Measurements from ENCODE around the gene HERC4.
A peak's percentile ranks its signal among the peaks of the same experiment; 100 is the strongest.

The HERC4 gene

GRCh38 chr10:68074775-68075549 is at the start of gene HERC4:
TSS of gene HERC4 (minus strand) at chr10:68075283. CDS start at chr10:68073108, 2,175 bp downstream.
- DNase-seq (ENCODE audit: low read depth in 2 of 2): peak; percentile 79 to 82

DNA sequence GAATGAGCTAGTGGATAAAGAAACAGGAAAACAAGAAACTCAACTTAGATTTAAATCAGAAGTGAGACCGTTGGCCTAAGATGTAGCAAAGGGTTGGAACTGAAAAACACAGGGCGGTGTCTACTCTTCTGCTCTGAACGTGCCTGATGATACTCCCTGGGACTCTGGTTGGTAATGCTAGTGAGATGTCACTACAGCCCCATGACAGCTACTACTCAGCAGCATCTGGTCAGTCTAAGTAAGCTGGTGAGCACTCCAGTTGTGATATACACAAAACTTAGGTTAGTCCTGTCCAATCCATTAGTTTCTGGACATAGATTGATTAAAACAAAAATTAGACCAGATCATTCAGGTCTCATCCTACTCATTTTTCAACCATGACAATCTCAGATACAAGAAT is 49.6 kb upstream of the HERC4 start:
- DNase-seq (ENCODE audit: low read depth in 2 of 2): no peak

- no peak for DNase-seq (ENCODE audit: low read depth in 2 of 2)
Observed at GRCh38 chr10:68121852-68122251, 46.8 kb upstream of the HERC4 start.

DNA sequence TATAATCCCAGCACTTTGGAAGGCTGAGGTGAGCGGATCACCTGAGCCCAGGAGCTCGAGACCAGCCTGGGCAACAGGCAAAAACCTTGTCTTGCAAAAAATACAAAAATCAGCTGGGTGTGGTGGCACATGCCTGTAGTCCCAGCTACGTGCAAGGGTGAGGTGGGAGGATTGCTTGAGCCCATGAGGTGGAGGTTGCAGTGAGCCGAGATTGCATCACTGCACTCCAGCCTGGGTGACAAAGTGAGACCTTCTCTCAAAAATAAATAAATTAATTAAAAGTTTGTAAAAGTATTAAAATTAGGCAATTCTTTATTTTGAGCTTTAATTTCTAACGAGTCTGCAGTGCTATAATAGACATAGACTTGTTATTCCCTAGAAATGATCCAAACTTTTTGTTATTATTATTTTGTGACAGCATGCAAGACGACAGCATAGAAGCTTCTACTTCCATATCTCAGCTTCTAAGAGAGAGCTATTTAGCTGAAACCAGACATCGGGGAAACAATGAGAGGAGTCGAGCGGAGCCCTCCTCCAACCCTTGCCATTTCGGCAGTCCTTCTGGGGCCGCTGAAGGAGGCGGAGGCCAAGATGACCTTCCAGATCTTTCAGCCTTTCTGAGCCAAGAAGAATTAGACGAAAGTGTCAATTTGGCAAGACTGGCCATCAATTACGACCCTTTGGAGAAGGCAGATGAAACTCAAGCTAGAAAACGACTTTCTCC is 46.1 kb upstream of the HERC4 start:
- DNase-seq (ENCODE audit: low read depth in 2 of 2): no peak

DNA sequence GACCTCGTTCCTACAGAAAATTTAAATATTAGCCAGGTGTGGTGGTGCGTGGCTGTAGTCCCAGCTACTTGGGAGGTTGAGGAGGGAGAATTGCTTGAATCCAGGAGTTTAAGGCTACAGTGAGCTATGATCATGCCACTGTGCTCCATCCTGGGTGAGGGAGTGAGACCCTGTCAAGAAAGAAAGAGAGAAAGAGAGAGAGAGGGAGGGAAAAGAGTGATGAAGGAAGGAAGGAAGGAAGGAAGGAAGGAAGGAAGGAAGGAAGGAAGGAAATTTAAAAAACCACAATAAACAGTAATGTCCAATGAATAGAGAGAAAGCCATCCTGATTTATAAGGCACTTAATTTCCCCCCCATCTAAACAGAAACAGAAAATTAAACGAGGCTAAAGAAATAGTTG is 43.6 kb upstream of the HERC4 start:
- DNase-seq (ENCODE audit: low read depth in 2 of 2): no peak

GRCh38 chr10:68112837-68113236 is 37.8 kb upstream of the HERC4 start:
- DNase-seq (ENCODE audit: low read depth in 2 of 2): no peak

- DNase-seq (ENCODE audit: low read depth in 2 of 2): no peak
Observed at GRCh38 chr10:68111584-68111983, 36.5 kb upstream of the HERC4 start.

DNA sequence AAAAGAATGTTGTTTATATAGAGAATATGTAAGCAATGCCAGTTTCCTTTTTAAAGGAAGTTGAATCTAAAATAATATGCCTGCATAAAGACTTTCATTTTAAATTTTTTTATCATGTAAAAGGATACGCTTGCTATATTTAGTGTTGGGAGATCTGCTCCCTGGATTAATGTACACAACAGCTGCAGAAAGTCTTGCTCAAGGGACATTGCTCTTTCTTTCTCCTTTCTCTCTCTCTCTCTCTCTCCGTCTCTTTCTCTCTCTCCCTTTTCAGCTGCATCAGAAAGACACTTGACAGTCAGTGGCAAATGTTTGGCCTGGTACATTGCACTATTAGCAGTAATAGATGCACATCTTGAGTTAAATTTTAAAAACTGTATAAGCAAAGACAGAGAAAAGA is 34.9 kb upstream of the HERC4 start:
- no peak for DNase-seq (ENCODE audit: low read depth in 2 of 2)

DNA sequence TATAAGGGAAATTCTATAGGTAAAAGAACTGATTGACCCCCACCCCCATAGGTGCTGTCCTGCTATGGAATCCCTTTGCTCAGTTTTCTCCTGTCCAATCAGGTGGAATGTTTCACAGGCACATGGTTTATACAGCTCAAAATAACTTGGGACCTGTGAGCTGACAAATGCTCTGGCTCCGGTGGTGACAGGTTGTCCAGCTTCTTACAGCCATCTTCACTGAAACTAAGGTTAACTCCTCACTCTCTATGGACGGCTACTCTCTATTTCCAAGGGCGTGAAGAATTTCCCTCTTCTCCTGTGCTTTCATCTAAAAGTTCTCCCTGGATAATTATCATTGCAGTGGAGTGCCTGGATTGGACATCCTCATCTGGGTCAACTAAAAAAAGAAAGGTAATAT is 34.2 kb upstream of the HERC4 start, which contains the start of gene MYPN:
Gene MYPN, plus strand, starts transcription at position 158 of the 400 bp plus-strand sequence. CDS start 11,951 bp downstream, outside the sequence.
- no peak for DNase-seq (ENCODE audit: low read depth in 2 of 2)

DNA sequence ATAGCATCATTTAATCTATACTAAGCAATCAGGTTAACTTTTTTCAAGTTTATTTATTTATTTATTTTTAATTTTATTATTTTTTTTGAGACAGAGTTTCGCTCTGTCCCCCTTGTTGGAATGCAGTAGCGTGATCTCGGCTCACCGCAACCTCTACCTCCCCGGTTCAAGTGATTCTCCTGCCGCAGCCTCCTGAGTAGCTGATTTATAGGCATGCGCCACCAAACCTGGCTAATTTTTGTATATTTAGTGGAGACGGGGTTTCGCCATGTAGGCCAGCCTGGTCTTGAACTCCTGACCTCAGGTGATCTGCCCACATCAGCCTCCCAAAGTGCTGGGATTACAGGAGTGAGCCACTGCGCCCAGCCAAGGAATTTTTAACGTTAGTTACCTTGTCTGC is 33.6 kb upstream of the HERC4 start:
- DNase-seq (ENCODE audit: low read depth in 2 of 2): no peak

DNA sequence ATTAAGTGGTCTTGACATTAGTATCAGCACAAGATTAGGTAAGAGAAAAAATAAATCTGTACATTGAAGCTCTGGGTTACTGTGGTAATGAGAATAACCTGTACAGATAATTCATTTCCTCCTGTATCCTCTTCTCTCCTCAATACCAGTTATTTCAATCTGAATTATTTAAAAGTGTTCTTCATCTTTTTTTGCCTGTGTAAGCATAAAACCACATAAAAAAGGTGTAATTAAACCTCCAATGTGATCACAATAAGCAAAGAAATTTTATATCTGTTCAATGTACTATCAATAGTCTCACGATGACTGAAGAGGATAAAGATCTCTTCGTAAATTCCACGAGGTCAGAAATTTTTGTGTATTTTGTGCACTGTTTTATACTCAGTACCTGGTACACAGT is 33.0 kb upstream of the HERC4 start:
- no peak for DNase-seq (ENCODE audit: low read depth in 2 of 2)

DNA sequence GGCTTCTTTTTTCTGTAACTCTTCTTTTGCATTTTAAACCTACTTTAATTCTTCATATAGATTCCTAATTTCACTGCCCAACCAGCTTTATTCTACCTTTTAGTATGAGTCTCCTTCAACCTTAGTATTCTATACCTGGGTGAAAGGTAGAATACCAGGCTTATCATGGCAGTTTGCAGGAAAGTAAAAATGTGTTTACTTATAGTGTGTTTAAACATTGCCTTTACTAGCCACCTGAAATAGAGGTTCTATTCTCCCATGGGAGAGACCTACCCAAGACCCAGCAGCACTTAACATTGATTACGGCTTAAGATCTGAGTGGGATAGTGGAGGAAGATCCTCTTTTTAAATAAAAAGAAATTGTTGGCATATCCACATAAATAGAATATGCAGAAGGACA is 32.6 kb upstream of the HERC4 start:
- no peak for DNase-seq (ENCODE audit: low read depth in 2 of 2)

- DNase-seq (ENCODE audit: low read depth in 2 of 2): no peak
Observed at GRCh38 chr10:68106656-68107055, 31.6 kb upstream of the HERC4 start.

DNA sequence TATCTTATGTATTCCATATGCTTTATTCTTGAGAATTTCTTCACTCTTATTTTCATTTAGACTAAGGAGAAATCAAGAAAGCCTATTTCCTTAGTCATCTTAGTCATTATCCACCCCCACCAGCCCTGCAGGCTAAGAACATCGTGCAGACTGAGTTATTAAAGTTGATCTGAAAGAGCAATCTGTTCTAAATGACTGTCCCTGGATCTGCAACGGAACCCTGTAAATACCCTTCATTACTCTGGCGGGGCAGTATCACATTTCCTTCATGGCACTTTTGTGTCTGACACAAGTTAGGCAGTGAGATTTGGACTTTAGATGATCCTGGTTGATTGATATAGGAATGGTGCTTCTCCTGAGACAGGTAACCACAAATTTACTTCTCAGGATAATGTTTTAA is 30.7 kb upstream of the HERC4 start:
- DNase-seq (ENCODE audit: low read depth in 2 of 2): no peak

GRCh38 chr10:68103901-68104300 is 28.8 kb upstream of the HERC4 start:
- DNase-seq (ENCODE audit: low read depth in 2 of 2): no peak

- no peak for DNase-seq (ENCODE audit: low read depth in 2 of 2)
Observed at GRCh38 chr10:68103261-68103878, 28.3 kb upstream of the HERC4 start.

DNA sequence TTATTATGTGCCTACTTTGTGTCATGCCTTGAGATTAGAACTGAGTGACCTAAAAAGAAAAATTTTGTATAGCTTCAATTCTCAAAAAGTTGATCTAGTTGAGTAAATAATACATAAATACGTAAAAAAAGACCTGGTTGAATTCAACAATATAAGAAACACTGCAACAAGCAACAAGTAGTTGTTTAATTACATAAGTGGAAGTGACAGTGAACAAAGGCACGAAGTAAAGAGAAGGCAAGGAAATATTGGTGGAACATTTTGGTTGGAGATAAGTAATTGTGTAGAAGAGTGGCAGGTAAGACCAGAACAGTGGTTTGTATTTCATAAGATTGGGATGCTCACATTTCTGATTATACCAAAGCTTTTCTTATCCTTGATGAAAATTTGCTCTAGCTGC is 26.0 kb upstream of the HERC4 start:
- DNase-seq (ENCODE audit: low read depth in 2 of 2): no peak

- no peak for DNase-seq (ENCODE audit: low read depth in 2 of 2)
Observed at GRCh38 chr10:68099736-68100135, 24.7 kb upstream of the HERC4 start.

- DNase-seq (ENCODE audit: low read depth in 2 of 2): no peak
Observed at GRCh38 chr10:68096913-68097516, 21.9 kb upstream of the HERC4 start.

DNA sequence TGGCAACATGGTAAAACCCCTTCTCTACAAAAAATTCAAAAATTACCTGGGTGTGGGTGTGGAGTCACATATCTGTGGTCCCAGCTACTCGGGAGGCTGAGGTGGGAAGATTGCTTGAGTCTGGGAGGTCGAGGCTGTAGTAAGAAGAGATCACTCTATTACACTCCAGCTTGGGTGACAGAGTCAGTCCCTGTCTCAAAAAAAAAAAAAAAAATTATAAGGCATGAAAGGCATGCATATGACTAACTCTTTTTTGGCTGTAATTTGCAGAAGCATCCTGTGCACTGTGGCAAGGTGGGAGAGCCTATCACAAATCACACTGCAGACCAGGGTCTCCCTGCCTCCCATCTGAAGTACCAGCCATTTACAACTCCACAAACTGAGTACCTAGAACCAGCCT is 20.1 kb upstream of the HERC4 start:
- no peak for DNase-seq (ENCODE audit: low read depth in 2 of 2)

- no peak for DNase-seq (ENCODE audit: low read depth in 2 of 2)
Observed at GRCh38 chr10:68092512-68092911, 17.4 kb upstream of the HERC4 start.

- no peak for DNase-seq (ENCODE audit: low read depth in 2 of 2)
Observed at GRCh38 chr10:68090586-68090985, 15.5 kb upstream of the HERC4 start.

Measured in stimulated activated CD8-positive, alpha-beta memory T cell treated with anti-CD3 and anti-CD28 coated beads, Interleukin-7, amount 100 ng/mL, for 1 hour (primary cell).